OCI-LY3 (cell line): ENCODE results near the gene CES4A.

Experiments
- EZH2phosphoT487 ChIP-seq: fragments of 200-600 bp; shearing (Covaris generic); IDR thresholded peaks from 2 replicates; pipeline ENCODE4 v1.6.1; 2018; ENCODE audit warnings: antibody characterized with exemption, mixed run types, low read depth
- TF ChIP-seq, protein P1 (sequence below): fragments of 200-600, 300-600 bp; sonication (generic); IDR thresholded peaks from 2 replicates; pipeline ENCODE4 v1.5.1; 2014; ENCODE audit warnings: antibody characterized with exemption, low read length, low read depth

DNA sequence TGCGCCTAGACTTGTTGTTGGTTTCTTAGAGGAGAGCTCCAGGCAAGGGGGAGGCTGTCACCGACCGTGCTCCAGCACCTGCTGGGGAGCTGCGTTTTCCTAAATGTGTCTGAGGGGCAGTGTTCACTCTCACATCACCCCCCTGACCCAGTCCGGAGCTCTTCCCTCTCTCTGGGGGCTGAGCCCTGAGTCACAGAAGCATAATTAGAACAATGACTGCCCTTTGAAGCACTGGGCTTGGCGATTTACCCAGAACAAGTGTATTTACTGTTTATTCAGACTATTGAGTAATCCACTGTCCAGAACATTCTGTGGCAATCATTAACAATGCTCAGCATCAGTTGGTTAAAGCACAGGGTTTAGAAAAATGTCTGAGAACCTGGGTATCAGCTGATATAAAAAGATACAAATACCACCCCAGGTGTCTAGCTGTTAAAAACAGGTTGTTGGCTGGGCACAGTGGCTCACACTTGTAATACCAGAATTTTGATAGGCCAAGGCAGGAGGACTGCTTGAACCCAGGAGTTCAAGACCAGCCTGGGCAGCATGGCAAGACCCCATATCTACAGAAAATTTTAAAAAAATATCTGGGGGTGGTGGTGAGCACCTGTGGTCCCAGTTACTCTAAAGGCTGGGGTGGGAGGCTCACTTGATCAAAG, 8.1 kb downstream of the CES4A start:
- TF ChIP-seq, protein P1, sequence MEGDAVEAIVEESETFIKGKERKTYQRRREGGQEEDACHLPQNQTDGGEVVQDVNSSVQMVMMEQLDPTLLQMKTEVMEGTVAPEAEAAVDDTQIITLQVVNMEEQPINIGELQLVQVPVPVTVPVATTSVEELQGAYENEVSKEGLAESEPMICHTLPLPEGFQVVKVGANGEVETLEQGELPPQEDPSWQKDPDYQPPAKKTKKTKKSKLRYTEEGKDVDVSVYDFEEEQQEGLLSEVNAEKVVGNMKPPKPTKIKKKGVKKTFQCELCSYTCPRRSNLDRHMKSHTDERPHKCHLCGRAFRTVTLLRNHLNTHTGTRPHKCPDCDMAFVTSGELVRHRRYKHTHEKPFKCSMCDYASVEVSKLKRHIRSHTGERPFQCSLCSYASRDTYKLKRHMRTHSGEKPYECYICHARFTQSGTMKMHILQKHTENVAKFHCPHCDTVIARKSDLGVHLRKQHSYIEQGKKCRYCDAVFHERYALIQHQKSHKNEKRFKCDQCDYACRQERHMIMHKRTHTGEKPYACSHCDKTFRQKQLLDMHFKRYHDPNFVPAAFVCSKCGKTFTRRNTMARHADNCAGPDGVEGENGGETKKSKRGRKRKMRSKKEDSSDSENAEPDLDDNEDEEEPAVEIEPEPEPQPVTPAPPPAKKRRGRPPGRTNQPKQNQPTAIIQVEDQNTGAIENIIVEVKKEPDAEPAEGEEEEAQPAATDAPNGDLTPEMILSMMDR = no peak
- TF ChIP-seq EZH2phosphoT487 = no peak
